ENCODE data around the gene LHFPL4.
A peak's percentile ranks its signal among the peaks of the same experiment; 100 is the strongest.
"Not testable (repeated sequence)": the region's sequence is repeated elsewhere in the genome, so short reads cannot be mapped to it uniquely, and the experiment has no call there.

LHFPL4 gene

GRCh38 chr3:9581742-9582141 lies 28.1 kb upstream of the LHFPL4 start:
- H2BK5ac ChIP-seq (ENCODE audit: low read length): no peak overlapping the region
- no peak overlapping the region for H2BK15ac ChIP-seq (replicated peaks; ENCODE audit: low read depth)
- WGBS (ENCODE audit: extremely low coverage, insufficient coverage, low lambda C conversion rate): no CpG with 5 or more reads among the region's 2 CpGs
- H3K4ac ChIP-seq (ENCODE audit: low read depth, low read length): no peak overlapping the region
- H3K79me1 ChIP-seq (ENCODE audit: low read length): no peaks in the 10 kb centered on the region
- no peak overlapping the region for H3K18ac ChIP-seq (ENCODE audit: low read length)
- no peak overlapping the region for H3K23ac ChIP-seq (ENCODE audit: low read length)
- no peaks in the 10 kb centered on the region for H3K27me3 ChIP-seq (ENCODE audit: insufficient read depth, low read length, poor library complexity)
- no peak overlapping the region for H3K27ac ChIP-seq (ENCODE audit: low read depth, low read length)
- H2BK120ac ChIP-seq (ENCODE audit: low read depth, low read length): no peak overlapping the region
- H4K8ac ChIP-seq (ENCODE audit: low read depth, low read length): no peak overlapping the region
- no peak overlapping the region for H4K5ac ChIP-seq (ENCODE audit: low read length)
- peaks cover 2% of the 10 kb centered on the region for H3K4me1 ChIP-seq (ENCODE audit: control insufficient read depth, low read depth, low read length)
- H3K56ac ChIP-seq (ENCODE audit: low read length): no peak overlapping the region
- H3K79me2 ChIP-seq (ENCODE audit: control insufficient read depth, insufficient read depth, low read length): no peaks in the 10 kb centered on the region
- DNase-seq: no peak
- H2AK5ac ChIP-seq (ENCODE audit: low read length): no peak overlapping the region
- H3K4me2 ChIP-seq (ENCODE audit: low read length): no peak overlapping the region
- H3K4me3 ChIP-seq (ENCODE audit: low read length): no peak overlapping the region
- no peaks in the 10 kb centered on the region for H3K36me3 ChIP-seq (ENCODE audit: control insufficient read depth, insufficient read depth, low read length)
- H3K9ac ChIP-seq (ENCODE audit: low read length): no peak overlapping the region

- WGBS (ENCODE audit: extremely low coverage, insufficient coverage, low lambda C conversion rate): no CpG with 5 or more reads among the region's 1 CpG
- Histone ChIP-seq H3K27ac (ENCODE audit: low read depth, low read length) (no peak overlapping the region), H3K4me1 (ENCODE audit: control insufficient read depth, low read depth, low read length) (no peaks in the 10 kb centered on the region), H2BK5ac (ENCODE audit: low read length) (no peak overlapping the region), H3K23ac (ENCODE audit: low read length) (no peak overlapping the region), H3K36me3 (ENCODE audit: control insufficient read depth, insufficient read depth, low read length) (no peaks in the 10 kb centered on the region), H4K8ac (ENCODE audit: low read depth, low read length) (no peak overlapping the region), H2BK120ac (ENCODE audit: low read depth, low read length) (no peak overlapping the region), H3K4me2 (ENCODE audit: low read length) (no peak overlapping the region), H3K56ac (ENCODE audit: low read length) (no peak overlapping the region), H3K9ac (ENCODE audit: low read length) (no peak overlapping the region), H3K27me3 (ENCODE audit: insufficient read depth, low read length, poor library complexity) (no peaks in the 10 kb centered on the region), H3K79me2 (ENCODE audit: control insufficient read depth, insufficient read depth, low read length) (no peaks in the 10 kb centered on the region), H3K4ac (ENCODE audit: low read depth, low read length) (no peak overlapping the region), H3K4me3 (ENCODE audit: low read length) (no peak overlapping the region), H2AK5ac (ENCODE audit: low read length) (no peak overlapping the region), H3K79me1 (ENCODE audit: low read length) (no peaks in the 10 kb centered on the region), H2BK15ac (replicated peaks; ENCODE audit: low read depth) (no peak overlapping the region), H4K5ac (ENCODE audit: low read length) (no peak overlapping the region), H3K18ac (ENCODE audit: low read length) (no peak overlapping the region)
- no peak for DNase-seq
Measured at GRCh38 chr3:9569054-9569453, 15.4 kb upstream of the LHFPL4 start.

GRCh38 chr3:9565316-9565715 lies 11.7 kb upstream of the LHFPL4 start:
- H3K4ac ChIP-seq (ENCODE audit: low read depth, low read length): no peak overlapping the region
- no peak overlapping the region for H3K27ac ChIP-seq (ENCODE audit: low read depth, low read length)
- peaks cover 1% of the 10 kb centered on the region for H3K27me3 ChIP-seq (ENCODE audit: insufficient read depth, low read length, poor library complexity)
- no peak overlapping the region for H3K56ac ChIP-seq (ENCODE audit: low read length)
- H4K8ac ChIP-seq (ENCODE audit: low read depth, low read length): no peak overlapping the region
- H3K18ac ChIP-seq (ENCODE audit: low read length): no peak overlapping the region
- no peaks in the 10 kb centered on the region for H3K36me3 ChIP-seq (ENCODE audit: control insufficient read depth, insufficient read depth, low read length)
- WGBS (ENCODE audit: extremely low coverage, insufficient coverage, low lambda C conversion rate): no CpG with 5 or more reads among the region's 2 CpGs
- DNase-seq: no peak
- H2BK15ac ChIP-seq (replicated peaks; ENCODE audit: low read depth): no peak overlapping the region
- no peak overlapping the region for H3K4me3 ChIP-seq (ENCODE audit: low read length)
- no peak overlapping the region for H2AK5ac ChIP-seq (ENCODE audit: low read length)
- H3K79me1 ChIP-seq (ENCODE audit: low read length): no peaks in the 10 kb centered on the region
- H3K79me2 ChIP-seq (ENCODE audit: control insufficient read depth, insufficient read depth, low read length): no peaks in the 10 kb centered on the region
- no peak overlapping the region for H2BK120ac ChIP-seq (ENCODE audit: low read depth, low read length)
- H2BK5ac ChIP-seq (ENCODE audit: low read length): no peak overlapping the region
- H3K4me2 ChIP-seq (ENCODE audit: low read length): no peak overlapping the region
- no peaks in the 10 kb centered on the region for H3K4me1 ChIP-seq (ENCODE audit: control insufficient read depth, low read depth, low read length)
- H3K23ac ChIP-seq (ENCODE audit: low read length): no peak overlapping the region
- no peak overlapping the region for H3K9ac ChIP-seq (ENCODE audit: low read length)
- no peak overlapping the region for H4K5ac ChIP-seq (ENCODE audit: low read length)

- no peak for DNase-seq
- no peak overlapping the region for H3K27ac ChIP-seq (ENCODE audit: low read depth, low read length)
- no peak overlapping the region for H2AK5ac ChIP-seq (ENCODE audit: low read length)
- no peak overlapping the region for H4K8ac ChIP-seq (ENCODE audit: low read depth, low read length)
- no peak overlapping the region for H3K4me3 ChIP-seq (ENCODE audit: low read length)
- H3K27me3 ChIP-seq (ENCODE audit: insufficient read depth, low read length, poor library complexity): peaks cover 1% of the 10 kb centered on the region
- no peak overlapping the region for H3K56ac ChIP-seq (ENCODE audit: low read length)
- no peak overlapping the region for H3K4ac ChIP-seq (ENCODE audit: low read depth, low read length)
- H3K4me1 ChIP-seq (ENCODE audit: control insufficient read depth, low read depth, low read length): no peaks in the 10 kb centered on the region
- H3K9ac ChIP-seq (ENCODE audit: low read length): no peak overlapping the region
- no peaks in the 10 kb centered on the region for H3K79me2 ChIP-seq (ENCODE audit: control insufficient read depth, insufficient read depth, low read length)
- H3K79me1 ChIP-seq (ENCODE audit: low read length): no peaks in the 10 kb centered on the region
- H3K23ac ChIP-seq (ENCODE audit: low read length): no peak overlapping the region
- no peak overlapping the region for H3K4me2 ChIP-seq (ENCODE audit: low read length)
- no peak overlapping the region for H2BK15ac ChIP-seq (replicated peaks; ENCODE audit: low read depth)
- no peak overlapping the region for H2BK5ac ChIP-seq (ENCODE audit: low read length)
- H3K36me3 ChIP-seq (ENCODE audit: control insufficient read depth, insufficient read depth, low read length): no peaks in the 10 kb centered on the region
- no peak overlapping the region for H2BK120ac ChIP-seq (ENCODE audit: low read depth, low read length)
- H3K18ac ChIP-seq (ENCODE audit: low read length): no peak overlapping the region
- no peak overlapping the region for H4K5ac ChIP-seq (ENCODE audit: low read length)
- WGBS (ENCODE audit: extremely low coverage, insufficient coverage, low lambda C conversion rate): no CpG with 5 or more reads among the region's 5 CpGs
Measured at GRCh38 chr3:9563851-9564250, 10.2 kb upstream of the LHFPL4 start.

- DNase-seq; H3K79me2 ChIP-seq (ENCODE audit: control insufficient read depth, insufficient read depth, low read length); H4K8ac ChIP-seq (ENCODE audit: low read depth, low read length); H2AK5ac ChIP-seq (ENCODE audit: low read length); H3K4me2 ChIP-seq (ENCODE audit: low read length); H3K27me3 ChIP-seq (ENCODE audit: insufficient read depth, low read length, poor library complexity); H2BK120ac ChIP-seq (ENCODE audit: low read depth, low read length); H4K5ac ChIP-seq (ENCODE audit: low read length); H3K18ac ChIP-seq (ENCODE audit: low read length); H3K4me3 ChIP-seq (ENCODE audit: low read length); H3K9ac ChIP-seq (ENCODE audit: low read length); H3K27ac ChIP-seq (ENCODE audit: low read depth, low read length); H2BK15ac ChIP-seq (replicated peaks; ENCODE audit: low read depth); H3K36me3 ChIP-seq (ENCODE audit: control insufficient read depth, insufficient read depth, low read length); H3K4ac ChIP-seq (ENCODE audit: low read depth, low read length); H3K4me1 ChIP-seq (ENCODE audit: control insufficient read depth, low read depth, low read length); H2BK5ac ChIP-seq (ENCODE audit: low read length); H3K79me1 ChIP-seq (ENCODE audit: low read length); H3K23ac ChIP-seq (ENCODE audit: low read length); H3K56ac ChIP-seq (ENCODE audit: low read length): not testable (repeated sequence)
- no CpG with 5 or more reads among the region's 24 CpGs for WGBS (ENCODE audit: extremely low coverage, insufficient coverage, low lambda C conversion rate)
Measured at GRCh38 chr3:9560056-9560455, 6.4 kb upstream of the LHFPL4 start.

GRCh38 chr3:9553948-9554513 lies 409 bp upstream of the LHFPL4 start:
- DNase-seq: peak; percentile 9

More at GRCh38 chr3:9553948-9554513, 409 bp upstream of the LHFPL4 start:
- Histone ChIP-seq H3K36me3 (ENCODE audit: control insufficient read depth, insufficient read depth, low read length) (no peaks in the 10 kb centered on the region), H3K18ac (ENCODE audit: low read length) (no peak overlapping the region), H3K4me3 (ENCODE audit: low read length) (no peak overlapping the region), H2AK5ac (ENCODE audit: low read length) (no peak overlapping the region), H3K4me2 (ENCODE audit: low read length) (peak overlapping the region; percentile 52), H2BK5ac (ENCODE audit: low read length) (no peak overlapping the region), H3K9ac (ENCODE audit: low read length) (no peak overlapping the region), H3K4ac (ENCODE audit: low read depth, low read length) (no peak overlapping the region), H3K27ac (ENCODE audit: low read depth, low read length) (no peak overlapping the region), H3K79me2 (ENCODE audit: control insufficient read depth, insufficient read depth, low read length) (no peaks in the 10 kb centered on the region), H4K5ac (ENCODE audit: low read length) (no peak overlapping the region), H2BK15ac (replicated peaks; ENCODE audit: low read depth) (no peak overlapping the region), H3K23ac (ENCODE audit: low read length) (no peak overlapping the region), H3K27me3 (ENCODE audit: insufficient read depth, low read length, poor library complexity) (peaks cover 2% of the 10 kb centered on the region), H2BK120ac (ENCODE audit: low read depth, low read length) (no peak overlapping the region), H3K79me1 (ENCODE audit: low read length) (no peaks in the 10 kb centered on the region), H3K56ac (ENCODE audit: low read length) (peak overlapping the region; percentile 10), H3K4me1 (ENCODE audit: control insufficient read depth, low read depth, low read length) (no peaks in the 10 kb centered on the region), H4K8ac (ENCODE audit: low read depth, low read length) (no peak overlapping the region)
- no CpG with 5 or more reads among the region's 12 CpGs for WGBS (ENCODE audit: extremely low coverage, insufficient coverage, low lambda C conversion rate)
